HepG2 (cell line): Measurements from ENCODE around the gene ZBTB9. TPM values are rescaled to one million over a fixed set of nuclear protein-coding genes. Genes with fewer than 3 reads are reported as not detected.

Experiments used
- ATF5 ChIP-seq: sonication (generic); formaldehyde crosslinking; IDR thresholded peaks from 2 replicates; pipeline ENCODE4 v1.4.0; 2020; ENCODE audit warnings: mild to moderate bottlenecking, low read depth, missing genetic modification reagents
- CCDC6 ChIP-seq: sonication (generic); formaldehyde crosslinking; IDR thresholded peaks from 2 replicates; pipeline ENCODE4 v1.8.1; 2022; ENCODE audit warnings: mild to moderate bottlenecking, missing genetic modification reagents, moderate library complexity
- E2F2 ChIP-seq: sonication (generic); formaldehyde crosslinking; IDR thresholded peaks from 2 replicates; pipeline ENCODE4 v1.4.0; 2020; ENCODE audit warnings: missing genetic modification reagents, borderline replicate concordance
- FOXK2 ChIP-seq: fragments of 450-650 bp; IDR thresholded peaks from 2 replicates; pipeline ENCODE4 v1.6.1; 2016
- HNF1B ChIP-seq: sonication (generic); formaldehyde crosslinking; IDR thresholded peaks from 2 replicates; pipeline ENCODE4 v1.5.1; 2020; ENCODE audit warnings: mild to moderate bottlenecking, moderate library complexity, missing genetic modification reagents
- HNF4A ChIP-seq: sonication (generic); formaldehyde crosslinking; IDR thresholded peaks from 2 replicates; pipeline ENCODE4 v1.4.0; 2020; ENCODE audit warnings: missing genetic modification reagents
- HNRNPUL1 ChIP-seq: fragments of 200-400 bp; formaldehyde crosslinking; IDR thresholded peaks from 2 replicates; pipeline ENCODE4 v1.6.1; 2017; ENCODE audit warnings: low read depth, mild to moderate bottlenecking, low read length, moderate library complexity
- KLF16 ChIP-seq, 2 experiments: sonication (generic) in 1 of 2; formaldehyde crosslinking in 1 of 2; IDR thresholded peaks; 2 replicates each; pipeline versions ENCODE4 v1.6.1 to v1.8.0; 2016 to 2023; ENCODE audit warnings: missing genetic modification reagents in 2 of 2, missing compliant biosample characterization in 1 of 2
- PHB2 ChIP-seq: fragments of 450-650 bp; IDR thresholded peaks from 2 replicates; pipeline ENCODE4 v1.6.1; 2018; ENCODE audit not compliant: partially characterized antibody
- REXO4 ChIP-seq: sonication (generic); formaldehyde crosslinking; IDR thresholded peaks from 2 replicates; pipeline ENCODE4 v1.8.0; 2022; ENCODE audit warnings: missing genetic modification reagents, mild to moderate bottlenecking, borderline replicate concordance
- RXRB ChIP-seq: IDR thresholded peaks from 2 replicates; pipeline ENCODE4 v1.6.1; 2016; ENCODE audit warnings: borderline replicate concordance, missing genetic modification reagents, missing compliant biosample characterization
- SMAD1 ChIP-seq: sonication (generic); formaldehyde crosslinking; IDR thresholded peaks from 2 replicates; pipeline ENCODE4 v1.4.0; 2020; ENCODE audit warnings: missing genetic modification reagents, low read depth, mild to moderate bottlenecking, borderline replicate concordance
- SMAD3 ChIP-seq: sonication (generic); formaldehyde crosslinking; IDR thresholded peaks from 2 replicates; pipeline ENCODE4 v1.4.0; 2020; ENCODE audit warnings: missing genetic modification reagents
- TCF7L2 ChIP-seq: IDR thresholded peaks from 2 replicates; pipeline ENCODE4 v1.6.1; 2011; ENCODE audit warnings: mild to moderate bottlenecking, low read depth, low read length, moderate library complexity
- UBTF ChIP-seq: sonication (generic); formaldehyde crosslinking; IDR thresholded peaks from 2 replicates; pipeline ENCODE4 v1.4.0; 2020; ENCODE audit warnings: mild to moderate bottlenecking, missing genetic modification reagents
- YEATS4 ChIP-seq: sonication (generic); formaldehyde crosslinking; IDR thresholded peaks from 2 replicates; pipeline ENCODE4 v1.4.0; 2020; ENCODE audit warnings: missing genetic modification reagents, borderline replicate concordance
- ZNF30 ChIP-seq: sonication (generic); formaldehyde crosslinking; IDR thresholded peaks from 2 replicates; pipeline ENCODE4 v1.5.0; 2020; ENCODE audit warnings: mild to moderate bottlenecking, missing genetic modification reagents
- ZNF337 ChIP-seq: sonication (generic); formaldehyde crosslinking; IDR thresholded peaks from 2 replicates; pipeline ENCODE4 v1.5.1; 2020; ENCODE audit warnings: missing genetic modification reagents, low read depth, mild to moderate bottlenecking, borderline replicate concordance
- ZNF343 ChIP-seq: sonication (generic); formaldehyde crosslinking; IDR thresholded peaks from 2 replicates; pipeline ENCODE4 v1.4.0; 2020; ENCODE audit warnings: mild to moderate bottlenecking, missing genetic modification reagents
- ZNF615 ChIP-seq: sonication (generic); formaldehyde crosslinking; IDR thresholded peaks from 2 replicates; pipeline ENCODE4 v1.5.0; 2020; ENCODE audit warnings: mild to moderate bottlenecking, missing genetic modification reagents, borderline replicate concordance
- ZNF850 ChIP-seq: sonication (generic); formaldehyde crosslinking; conservative IDR thresholded peaks from 2 replicates; pipeline ENCODE4 v1.9.0; 2021; ENCODE audit warnings: mild to moderate bottlenecking, missing genetic modification reagents
- ZNF879 ChIP-seq: sonication (generic); formaldehyde crosslinking; IDR thresholded peaks from 2 replicates; pipeline ENCODE4 v1.8.1; 2023; ENCODE audit warnings: missing genetic modification reagents
- ZSCAN21 ChIP-seq: sonication (generic); formaldehyde crosslinking; IDR thresholded peaks from 2 replicates; pipeline ENCODE4 v1.8.0; 2022; ENCODE audit warnings: mild to moderate bottlenecking, missing genetic modification reagents, moderate library complexity, borderline replicate concordance
- polyA plus RNA-seq, 8 experiments: library from polyadenylated mRNA; depleted of rRNA in 3 of 8; stranded (reverse) in 7 of 8; unstranded in 1 of 8; fragments of >200 nt; fragmentation: Illumina TruSeq in 4 of 8; extraction: Trizol in 4 of 8; gene quantifications; 2 replicates each; pipeline versions ENCODE4 v1.2.1 to v1.2.3, GENCODE V29; 2011 to 2016; ENCODE audit warnings: low read depth in 4 of 8, missing spikeins in 1 of 8, mixed read lengths in 1 of 8; ENCODE audit not compliant: insufficient read depth in 1 of 8
- total RNA-seq, 5 experiments: library from RNA; depleted of rRNA; stranded (reverse); fragments of >200 nt; fragmentation: Illumina TruSeq; extraction: Trizol; gene quantifications; 2 replicates each; pipeline ENCODE4 v1.2.3, GENCODE V29; 2016; ENCODE audit warnings: low read depth in 1 of 5

Gene ZBTB9
- total and polyA plus RNA-seq, 2 of the 13 experiments (the other 11 are each of a cell fraction or from before 2014, with no cell fraction given): 5.3 to 9.2 TPM

- peak; percentile 97 for TF ChIP-seq HNF1B (CRISPR knock-in tag)
- TF ChIP-seq ZSCAN21: peak; percentile 81; the same call in 1 of the 2 replicates
- TF ChIP-seq CCDC6: 0 out of 2 replicates have a peak, but pooled peaks have one; percentile 90
- no peak for TF ChIP-seq ZNF30
- peak; percentile 74; the same call in 1 of the 2 replicates for TF ChIP-seq RXRB (CRISPR knock-in tag)
- no peak for TF ChIP-seq FOXK2
- TF ChIP-seq HNRNPUL1: no peak
- TF ChIP-seq UBTF: peak; percentile 96
- no peak for TF ChIP-seq ATF5 (CRISPR knock-in tag)
- no peak; the same call in 1 of the 2 replicates for TF ChIP-seq ZNF879 (CRISPR knock-in tag)
- no peak for TF ChIP-seq E2F2 (CRISPR knock-in tag)
- TF ChIP-seq TCF7L2: no peak
- TF ChIP-seq YEATS4 (CRISPR knock-in tag): peak; percentile 96
- TF ChIP-seq ZNF343 (CRISPR knock-in tag): peak; percentile 97
- peak; percentile 80 for TF ChIP-seq SMAD3 (CRISPR knock-in tag)
- peak; percentile 74; the same call in 1 of the 2 replicates for TF ChIP-seq ZNF337 (CRISPR knock-in tag)
- TF ChIP-seq PHB2: no peak
- TF ChIP-seq SMAD1 (CRISPR knock-in tag): peak; percentile 57; the same call in 1 of the 2 replicates
- no peak for TF ChIP-seq HNF4A (CRISPR knock-in tag)
- TF ChIP-seq ZNF850 (CRISPR knock-in tag): no peak
- no peak for TF ChIP-seq ZNF615
- TF ChIP-seq KLF16 (CRISPR knock-in tag; IDR thresholded peaks at IDR 0.05): peak; percentile 88 to 97; a peak in 1 of 4 replicates
- TF ChIP-seq REXO4 (CRISPR knock-in tag): no peak
Observed at GRCh38 chr6:33454009-33454946, at the start of gene ZBTB9 (continued).
